Endodermal cell (in vitro differentiated cells): ENCODE data around the gene NR2F2. TPM values are rescaled to one million over a fixed set of nuclear protein-coding genes. Genes with fewer than 3 reads are reported as not detected.

Source experiments
- DNase-seq: peaks from one replicate; pipeline ENCODE4 v3.0.0-alpha.2; 2017
- H3K27ac ChIP-seq: 2 replicates; pipeline ENCODE4 v1.5.1; 2013; ENCODE audit warnings: mild to moderate bottlenecking, low read depth, low read length, moderate library complexity
- H3K27me3 ChIP-seq: 2 replicates; pipeline ENCODE4 v1.6.1; 2013; ENCODE audit warnings: mild to moderate bottlenecking, low read length, moderate library complexity; ENCODE audit not compliant: insufficient read depth, control insufficient read depth, poor library complexity, severe bottlenecking
- H3K36me3 ChIP-seq: 2 replicates; pipeline ENCODE4 v1.7.0; 2013; ENCODE audit warnings: mild to moderate bottlenecking, low read length, moderate library complexity; ENCODE audit not compliant: control insufficient read depth, insufficient read depth
- H3K4me1 ChIP-seq: one replicate; pipeline ENCODE4 v1.7.0; 2013; ENCODE audit warnings: low read length; ENCODE audit not compliant: control insufficient read depth, insufficient read depth
- H3K4me3 ChIP-seq: 2 replicates; pipeline ENCODE4 v1.5.1; 2013; ENCODE audit warnings: mild to moderate bottlenecking, low read length, moderate library complexity
- H3K9ac ChIP-seq: 2 replicates; pipeline ENCODE4 v1.6.1; 2013; ENCODE audit warnings: mild to moderate bottlenecking, low read length, moderate library complexity; ENCODE audit not compliant: poor library complexity, severe bottlenecking; ENCODE audit errors: extremely low read depth
- H3K9me3 ChIP-seq: 2 replicates; pipeline ENCODE4 v1.6.1; 2013; ENCODE audit warnings: mild to moderate bottlenecking, low read length, moderate library complexity; ENCODE audit not compliant: control insufficient read depth
- H3K27ac Mint-ChIP-seq: 2 replicates; pipeline ENCODE4 v1.8.0; 2020; ENCODE audit warnings: mixed read lengths
- H3K27me3 Mint-ChIP-seq: 2 replicates; pipeline ENCODE4 v1.8.0; 2021; ENCODE audit warnings: mild to moderate bottlenecking, mixed read lengths; ENCODE audit not compliant: insufficient read depth
- H3K36me3 Mint-ChIP-seq: 2 replicates; pipeline ENCODE4 v1.8.0; 2020; ENCODE audit warnings: low read depth, mixed read lengths
- H3K4me1 Mint-ChIP-seq: 2 replicates; pipeline ENCODE4 v1.8.0; 2020; ENCODE audit warnings: mixed read lengths
- H3K4me3 Mint-ChIP-seq: 2 replicates; pipeline ENCODE4 v1.8.0; 2020; ENCODE audit warnings: mild to moderate bottlenecking, moderate library complexity, mixed read lengths
- H3K9me3 Mint-ChIP-seq: 2 replicates; pipeline ENCODE4 v1.8.0; 2020; ENCODE audit warnings: mild to moderate bottlenecking, mixed read lengths
- WGBS, 2 experiments: methylation state at CpG; one replicate each; pipeline versions ENCODE4 v1.1.5 to v1.1.7; 2013; ENCODE audit warnings: missing lambda C conversion rate in 2 of 2, mixed read lengths in 1 of 2; ENCODE audit not compliant: insufficient coverage in 1 of 2, insufficient read length in 1 of 2; 5-methylcytosine and 5-hydroxymethylcytosine counted together
- total RNA-seq, 2 donors: library from RNA; stranded (reverse); fragmentation: NEBNext Ultra II Directional in 1 of 2; extraction: Animal tissue kit (Norgen Biotek cat#: 25700) in 1 of 2; gene quantifications; 2 replicates in 1 of 2; 3 replicates in 1 of 2; pipeline ENCODE4 v1.2.1, GENCODE V29; 2021
- TF ChIP-seq, protein P1 (sequence below): fragments of 200-600 bp; sonication (generic); conservative IDR thresholded peaks from 2 replicates; pipeline ENCODE4 v1.5.0; 2021; ENCODE audit warnings: antibody characterized with exemption, mild to moderate bottlenecking

NR2F2 gene
- total RNA-seq, 2 donors from 2014 or later = 0.73 to 3.3 TPM

- peaks cover 43% of the 10 kb centered on the region for H3K27me3 Mint-ChIP-seq
- 77 to 86% methylated on average over 3 to 4 of the region's 4 CpGs for WGBS, 2 experiments
These were observed 17.7 kb upstream of the NR2F2 start for GRCh38 chr15:96312641-96313335.

DNA sequence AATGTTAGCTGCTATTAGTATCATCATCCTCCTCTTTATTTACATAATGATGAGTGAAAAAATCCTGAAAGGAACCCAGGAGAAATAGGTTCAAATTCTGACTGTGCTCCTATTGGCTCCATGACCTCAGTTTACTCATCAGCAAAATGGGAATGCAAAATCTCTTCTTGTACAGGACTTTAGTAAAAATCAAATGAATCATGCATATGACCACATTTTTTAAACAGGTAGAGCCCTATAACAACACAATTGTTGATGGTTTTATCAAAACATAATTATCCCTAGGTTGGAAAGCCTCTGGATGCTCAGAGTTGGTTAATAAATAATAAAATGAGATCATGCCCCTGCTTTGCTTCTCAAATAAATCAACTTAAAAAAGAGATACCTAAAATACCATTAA is 16.0 kb upstream of the NR2F2 start:
- peaks cover 11% of the 10 kb centered on the region for H3K4me1 Mint-ChIP-seq
- Histone ChIP-seq H3K9me3 (no peaks in the 10 kb centered on the region), H3K36me3 (no peaks in the 10 kb centered on the region), H3K4me3 (no peak overlapping the region), H3K4me1 (no peaks in the 10 kb centered on the region), H3K27me3 (peaks cover 21% of the 10 kb centered on the region), H3K27ac (no peak overlapping the region), H3K9ac (no peak overlapping the region)
- TF ChIP-seq, protein P1, sequence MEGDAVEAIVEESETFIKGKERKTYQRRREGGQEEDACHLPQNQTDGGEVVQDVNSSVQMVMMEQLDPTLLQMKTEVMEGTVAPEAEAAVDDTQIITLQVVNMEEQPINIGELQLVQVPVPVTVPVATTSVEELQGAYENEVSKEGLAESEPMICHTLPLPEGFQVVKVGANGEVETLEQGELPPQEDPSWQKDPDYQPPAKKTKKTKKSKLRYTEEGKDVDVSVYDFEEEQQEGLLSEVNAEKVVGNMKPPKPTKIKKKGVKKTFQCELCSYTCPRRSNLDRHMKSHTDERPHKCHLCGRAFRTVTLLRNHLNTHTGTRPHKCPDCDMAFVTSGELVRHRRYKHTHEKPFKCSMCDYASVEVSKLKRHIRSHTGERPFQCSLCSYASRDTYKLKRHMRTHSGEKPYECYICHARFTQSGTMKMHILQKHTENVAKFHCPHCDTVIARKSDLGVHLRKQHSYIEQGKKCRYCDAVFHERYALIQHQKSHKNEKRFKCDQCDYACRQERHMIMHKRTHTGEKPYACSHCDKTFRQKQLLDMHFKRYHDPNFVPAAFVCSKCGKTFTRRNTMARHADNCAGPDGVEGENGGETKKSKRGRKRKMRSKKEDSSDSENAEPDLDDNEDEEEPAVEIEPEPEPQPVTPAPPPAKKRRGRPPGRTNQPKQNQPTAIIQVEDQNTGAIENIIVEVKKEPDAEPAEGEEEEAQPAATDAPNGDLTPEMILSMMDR = no peak
- H3K36me3 Mint-ChIP-seq = no peaks in the 10 kb centered on the region
- no peak overlapping the region for H3K4me3 Mint-ChIP-seq
- H3K9me3 Mint-ChIP-seq = no peaks in the 10 kb centered on the region
- no peak for DNase-seq
- no peak overlapping the region for H3K27ac Mint-ChIP-seq
- peaks cover 58% of the 10 kb centered on the region for H3K27me3 Mint-ChIP-seq

More at GRCh38 chr15:96312641-96313335, 17.7 kb upstream of the NR2F2 start:
- Histone ChIP-seq H3K27ac (no peak overlapping the region), H3K9ac (no peak overlapping the region), H3K4me3 (no peak overlapping the region), H3K36me3 (no peaks in the 10 kb centered on the region), H3K4me1 (no peaks in the 10 kb centered on the region), H3K9me3 (no peaks in the 10 kb centered on the region), H3K27me3 (peaks cover 4% of the 10 kb centered on the region)
- Mint-ChIP-seq H3K36me3 (no peaks in the 10 kb centered on the region), H3K9me3 (no peaks in the 10 kb centered on the region), H3K27ac (no peak overlapping the region), H3K4me3 (no peak overlapping the region), H3K4me1 (peaks cover 11% of the 10 kb centered on the region)
- DNase-seq = no peak
- TF ChIP-seq, protein P1 = no peak

- Mint-ChIP-seq H3K9me3 (no peaks in the 10 kb centered on the region), H3K27me3 (peaks cover 63% of the 10 kb centered on the region), H3K27ac (no peak overlapping the region), H3K4me3 (no peak overlapping the region), H3K4me1 (peaks cover 11% of the 10 kb centered on the region), H3K36me3 (no peaks in the 10 kb centered on the region)
- no peaks in the 10 kb centered on the region for H3K4me1 ChIP-seq
- H3K9ac ChIP-seq = no peak overlapping the region
- H3K27ac ChIP-seq = no peak overlapping the region
- 89% methylated on average over 1 of the region's 1 CpG; no CpG with 5 or more reads in 1 of the 2 experiments for WGBS, 2 experiments
- no peak for DNase-seq
- TF ChIP-seq, protein P1 = no peak
- no peak overlapping the region for H3K4me3 ChIP-seq
- no peaks in the 10 kb centered on the region for H3K36me3 ChIP-seq
- no peaks in the 10 kb centered on the region for H3K9me3 ChIP-seq
- peaks cover 26% of the 10 kb centered on the region for H3K27me3 ChIP-seq
These were observed 15.5 kb upstream of the NR2F2 start for GRCh38 chr15:96314963-96315362.
